Omental fat pad (tissue), 4 donors: ENCODE measurements around the gene KCNIP2. TPM values are rescaled to one million over a fixed set of nuclear protein-coding genes. Genes with fewer than 3 reads are reported as not detected.
"Not testable (repeated sequence)": the region's sequence is repeated elsewhere in the genome, so short reads cannot be mapped to it uniquely, and the experiment has no call there.

Source experiments
- ATAC-seq: fragments of 150-250 bp; one replicate; pipeline ENCODE4 v1.9.1; 2016; ENCODE audit warnings: mild to moderate bottlenecking, moderate library complexity; ENCODE audit not compliant: low FRiP score
- DNase-seq: peaks from one replicate; pipeline ENCODE4 v3.0.0-alpha.2; 2019; ENCODE audit warnings: low spot score
- total RNA-seq, 4 donors: library from RNA; depleted of rRNA; stranded (reverse); fragments of >200 nt; gene quantifications; one replicate each; pipeline ENCODE4 v1.1.0, GENCODE V29; 2016
- TF ChIP-seq, protein P1 (sequence below), 3 donors: fragments of 450-650 bp; IDR thresholded peaks; one replicate each; pipeline ENCODE4 v1.5.1; 2016 to 2017; ENCODE audit warnings: antibody characterized with exemption in 3 of 3, mild to moderate bottlenecking in 3 of 3, moderate library complexity in 2 of 3

KCNIP2 gene
- total RNA-seq, 4 donors from 2014 or later = 60.4 to 252 (median 80.3) TPM

DNA sequence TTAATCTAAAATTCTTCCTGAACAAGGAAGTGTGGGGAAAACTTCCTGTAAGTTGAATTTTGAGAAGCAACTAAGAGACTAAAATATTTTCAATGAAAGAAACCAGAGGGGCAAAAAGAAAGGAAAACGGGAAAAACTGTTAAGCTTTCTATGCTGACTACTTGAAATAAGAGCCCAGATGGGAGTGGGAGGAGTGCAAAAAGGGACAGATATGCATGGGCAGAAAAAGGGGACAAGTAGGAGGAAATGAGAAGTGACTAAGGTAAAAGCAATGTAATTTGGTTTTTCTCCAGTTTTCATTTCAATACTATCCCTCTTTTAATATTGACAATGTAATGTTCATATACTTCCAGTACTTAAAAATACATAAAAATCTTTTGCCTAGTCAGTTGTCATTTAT is 36.4 kb downstream of the KCNIP2 start:
- TF ChIP-seq, protein P1, sequence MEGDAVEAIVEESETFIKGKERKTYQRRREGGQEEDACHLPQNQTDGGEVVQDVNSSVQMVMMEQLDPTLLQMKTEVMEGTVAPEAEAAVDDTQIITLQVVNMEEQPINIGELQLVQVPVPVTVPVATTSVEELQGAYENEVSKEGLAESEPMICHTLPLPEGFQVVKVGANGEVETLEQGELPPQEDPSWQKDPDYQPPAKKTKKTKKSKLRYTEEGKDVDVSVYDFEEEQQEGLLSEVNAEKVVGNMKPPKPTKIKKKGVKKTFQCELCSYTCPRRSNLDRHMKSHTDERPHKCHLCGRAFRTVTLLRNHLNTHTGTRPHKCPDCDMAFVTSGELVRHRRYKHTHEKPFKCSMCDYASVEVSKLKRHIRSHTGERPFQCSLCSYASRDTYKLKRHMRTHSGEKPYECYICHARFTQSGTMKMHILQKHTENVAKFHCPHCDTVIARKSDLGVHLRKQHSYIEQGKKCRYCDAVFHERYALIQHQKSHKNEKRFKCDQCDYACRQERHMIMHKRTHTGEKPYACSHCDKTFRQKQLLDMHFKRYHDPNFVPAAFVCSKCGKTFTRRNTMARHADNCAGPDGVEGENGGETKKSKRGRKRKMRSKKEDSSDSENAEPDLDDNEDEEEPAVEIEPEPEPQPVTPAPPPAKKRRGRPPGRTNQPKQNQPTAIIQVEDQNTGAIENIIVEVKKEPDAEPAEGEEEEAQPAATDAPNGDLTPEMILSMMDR (IDR thresholded peaks at IDR 0.05) = no peak
- DNase-seq (no peak), ATAC-seq (no peak)

DNA sequence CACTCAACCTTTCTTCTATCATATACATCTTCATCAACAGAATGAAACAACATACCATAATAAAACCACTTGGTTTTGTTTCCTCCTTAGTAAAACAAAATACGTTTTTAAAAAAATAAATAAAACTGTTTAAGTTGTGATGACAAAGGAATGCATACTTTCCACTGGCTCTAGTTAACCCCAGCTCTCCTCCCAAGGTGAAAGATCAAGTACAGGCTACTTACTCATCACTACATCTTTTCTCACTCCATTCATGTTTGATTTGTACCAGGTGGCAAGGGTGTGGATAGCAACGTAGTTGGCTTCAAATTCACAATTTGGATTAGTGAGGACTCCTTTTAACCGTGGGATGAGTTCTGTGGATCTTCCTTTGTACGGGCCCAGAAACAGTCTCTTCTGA is 40.1 kb downstream of the KCNIP2 start:
- TF ChIP-seq, protein P1 (IDR thresholded peaks at IDR 0.05) = no peak
- DNase-seq = no peak
- no peak for ATAC-seq

DNA sequence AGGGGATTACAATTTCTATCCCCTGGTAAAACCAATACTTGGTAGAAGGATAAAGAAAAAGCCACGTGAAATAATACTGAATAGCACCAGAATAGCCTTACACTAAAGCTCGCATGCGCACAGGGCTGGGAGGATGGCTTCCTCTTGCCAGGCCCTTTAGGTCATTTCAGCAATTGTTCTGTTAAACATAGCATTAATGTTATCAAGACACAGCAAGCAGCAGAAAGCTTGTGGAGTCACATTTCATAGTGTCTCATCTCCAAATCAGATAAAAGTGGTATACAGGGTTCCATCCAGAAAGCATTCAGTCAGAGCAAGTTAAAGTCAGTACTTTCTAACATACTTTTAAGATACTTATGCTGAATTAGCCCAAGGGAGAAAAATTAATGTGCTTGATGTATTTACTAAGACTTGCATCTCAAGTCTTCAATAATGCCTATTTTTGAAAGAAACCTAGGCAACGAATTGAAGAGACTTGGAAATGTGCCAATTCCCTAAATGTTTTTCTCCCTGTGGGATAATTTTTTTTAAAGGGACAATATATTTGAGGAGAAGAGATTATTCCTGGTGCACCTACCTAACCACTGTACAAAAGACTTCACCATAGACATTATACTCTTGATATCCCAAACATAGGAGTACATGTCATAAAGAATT is 46.1 kb downstream of the KCNIP2 start:
- TF ChIP-seq, protein P1 (IDR thresholded peaks at IDR 0.05) = no peak
- ATAC-seq (no peak), DNase-seq (no peak)

DNA sequence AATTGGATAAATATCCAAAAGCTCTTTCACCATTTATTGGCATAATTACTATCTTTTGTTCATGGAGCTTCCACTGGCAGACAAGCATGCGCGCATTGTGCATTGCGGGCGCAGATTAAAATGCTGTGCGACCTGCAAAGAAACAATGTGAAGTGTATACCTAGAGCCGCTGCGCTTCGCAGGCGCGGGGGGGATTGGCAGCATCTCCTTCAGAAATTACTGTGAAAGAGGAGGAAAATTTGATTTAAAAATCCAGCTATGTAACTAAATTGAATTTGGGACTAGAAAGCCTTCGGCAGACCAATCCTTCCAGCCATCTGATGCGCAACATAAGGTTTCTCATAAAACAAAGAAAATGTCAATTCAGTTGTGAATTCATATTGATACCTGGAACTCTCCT is 50.1 kb downstream of the KCNIP2 start:
- DNase-seq = no peak
- ATAC-seq = no peak
- TF ChIP-seq, protein P1 (IDR thresholded peaks at IDR 0.05) = no peak

DNA sequence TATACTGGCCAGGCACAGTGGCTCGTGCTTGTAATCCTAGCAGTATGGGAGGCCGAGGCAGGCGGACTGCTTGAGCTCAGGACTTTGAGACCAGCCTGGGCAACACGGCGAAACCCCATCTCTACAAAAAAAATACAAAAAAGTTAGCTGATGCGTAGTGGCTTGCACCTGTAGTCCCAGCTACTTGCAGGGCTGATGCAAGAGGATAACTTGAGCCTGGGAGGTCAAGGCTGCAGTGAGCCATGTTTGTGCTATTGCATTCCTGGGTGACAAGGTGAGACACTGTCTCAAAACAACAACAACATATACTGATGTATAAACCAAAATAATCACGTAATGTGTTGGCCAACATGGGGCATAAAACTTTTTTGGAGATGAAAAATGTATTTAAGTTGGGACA is 53.9 kb downstream of the KCNIP2 start:
- TF ChIP-seq, protein P1 (IDR thresholded peaks at IDR 0.05) = no peak
- ATAC-seq = no peak
- DNase-seq = no peak

DNA sequence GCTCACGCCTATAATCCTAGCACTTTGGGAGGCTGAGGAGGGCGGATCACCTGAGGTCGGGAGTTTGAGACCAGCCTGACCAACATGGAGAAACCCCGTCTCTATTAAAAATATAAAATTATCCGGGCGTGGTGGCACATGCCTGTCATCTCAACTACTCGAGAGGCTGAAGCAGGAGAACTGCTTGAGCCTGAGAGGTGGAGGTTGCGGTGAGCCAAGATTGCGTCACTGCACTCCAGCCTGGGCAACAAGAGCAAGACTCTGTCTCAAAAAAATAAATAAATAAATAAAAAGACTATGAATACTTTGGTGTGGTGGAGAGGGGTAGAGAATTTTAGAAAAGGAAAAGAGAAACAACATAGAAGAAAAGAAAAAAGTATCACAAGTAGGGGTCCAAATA is 54.4 kb downstream of the KCNIP2 start:
- DNase-seq, ATAC-seq: not testable (repeated sequence)

DNA sequence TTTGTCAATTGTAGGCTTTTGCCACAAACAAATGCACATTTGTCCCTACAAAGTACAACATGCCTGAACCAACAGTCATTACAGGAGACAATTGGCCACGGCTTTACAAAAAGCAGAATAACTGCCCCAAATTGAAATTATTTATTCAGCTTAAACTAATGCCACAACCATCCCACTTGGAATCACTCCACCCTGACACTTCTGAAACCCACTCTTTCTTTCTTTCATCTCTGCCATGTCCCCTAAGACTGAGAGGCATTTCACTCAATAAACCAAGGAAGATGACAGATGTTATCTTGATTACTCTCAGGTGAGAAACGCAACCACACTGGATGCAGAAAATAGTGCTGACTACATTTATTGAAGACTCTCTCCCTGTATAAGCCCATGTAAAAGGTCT is 57.8 kb downstream of the KCNIP2 start:
- DNase-seq (no peak), ATAC-seq (no peak)
- TF ChIP-seq, protein P1 (IDR thresholded peaks at IDR 0.05) = no peak
